GM19397 (cell line): Measurements from ENCODE around the gene CORIN.
"Not testable (repeated sequence)": the region's sequence is repeated elsewhere in the genome, so short reads cannot be mapped to it uniquely, and the experiment has no call there.

Source experiments
- ATAC-seq: cut with Tn5 transposase; IDR thresholded peaks from one replicate; pipeline ENCODE4 v1.9.1; 2021; ENCODE audit warnings: mild to moderate bottlenecking, moderate library complexity; ENCODE audit not compliant: unreplicated experiment

The CORIN gene

DNA sequence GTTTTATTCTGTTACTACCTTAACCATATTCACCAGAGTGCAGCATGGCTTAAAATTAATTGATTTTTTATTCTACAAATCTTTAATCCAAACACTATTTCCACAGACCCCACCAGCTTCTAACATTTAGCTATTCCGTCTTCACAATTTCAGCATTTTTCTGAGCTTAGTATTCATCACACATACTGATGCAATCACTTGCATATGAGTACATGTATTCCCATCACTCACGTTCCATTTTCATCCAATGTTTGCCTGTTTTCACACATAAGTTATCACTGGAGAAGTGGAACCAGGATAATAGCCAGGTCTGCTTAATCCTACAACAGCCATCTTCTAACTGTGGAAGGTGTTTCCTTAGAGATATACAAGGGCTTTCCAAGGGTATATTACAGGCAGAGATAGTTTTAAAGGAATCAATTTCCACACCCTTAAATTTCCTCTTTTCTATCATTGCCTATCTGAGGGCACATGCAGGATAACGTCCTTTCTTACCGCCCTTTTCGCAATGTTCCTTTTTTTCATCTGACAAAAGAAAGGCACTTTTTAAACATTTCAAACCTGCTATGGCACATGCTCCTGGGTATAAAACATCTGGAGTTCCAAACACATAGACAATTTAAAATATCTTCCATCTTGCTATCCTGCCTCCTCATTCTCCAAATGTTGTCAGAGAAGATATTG is 115.8 kb downstream of the CORIN start:
- no peak for ATAC-seq

DNA sequence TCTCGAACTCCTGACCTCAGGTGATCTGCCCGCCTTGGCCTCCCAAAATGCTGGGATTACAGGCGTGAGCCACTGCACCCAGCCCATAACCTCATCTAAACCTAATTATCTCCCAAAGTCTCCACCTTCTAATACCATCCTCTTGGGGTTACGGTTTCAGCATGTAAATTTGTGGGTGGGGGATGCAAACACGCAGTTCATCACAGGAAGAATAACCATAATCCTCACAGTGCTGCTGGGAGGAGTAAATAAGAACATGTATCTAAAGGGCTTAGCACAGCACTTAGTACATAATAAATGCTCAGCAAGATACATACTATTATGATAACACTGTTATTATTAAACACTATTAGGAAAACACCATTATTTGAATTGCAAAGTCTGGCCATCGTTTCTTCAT is 116.4 kb downstream of the CORIN start:
- ATAC-seq = no peak

DNA sequence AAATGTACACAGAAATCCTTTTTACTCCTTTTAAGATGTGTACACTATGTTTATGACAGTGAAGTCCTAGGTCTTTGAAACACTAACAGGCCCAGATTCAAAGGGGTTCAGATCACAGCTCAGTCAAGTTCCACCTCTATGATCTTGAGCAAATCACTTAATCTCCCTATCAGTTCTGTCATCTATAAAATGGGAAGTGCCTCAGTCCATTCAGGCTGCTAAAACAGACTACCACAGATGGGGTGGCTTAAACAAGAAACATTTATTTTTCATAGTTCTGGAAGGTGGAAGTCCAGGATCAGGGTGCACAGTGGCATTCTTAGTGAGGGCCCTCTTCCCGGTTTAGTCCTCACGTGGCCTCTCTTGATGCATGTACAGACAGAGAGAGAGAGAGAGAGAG is 117.1 kb downstream of the CORIN start:
- ATAC-seq = no peak

DNA sequence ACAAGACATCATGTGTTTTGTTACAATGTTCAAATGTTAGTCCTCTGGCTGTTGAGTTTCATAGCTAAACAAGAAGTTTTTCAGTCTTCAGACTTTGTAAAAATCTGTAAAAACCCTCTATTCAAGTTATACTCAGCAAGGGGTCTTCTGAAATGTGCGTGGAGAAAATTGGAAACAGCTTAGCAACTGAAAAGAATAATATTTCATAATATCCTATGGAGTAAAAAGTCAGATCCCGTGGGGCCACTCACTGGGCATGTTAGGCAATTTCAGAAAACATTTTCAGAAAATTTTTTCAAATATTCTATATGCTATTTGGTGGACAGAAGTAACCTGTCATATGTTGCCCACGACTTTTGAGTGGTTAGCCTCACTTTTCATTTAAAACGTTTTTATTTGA is 118.3 kb downstream of the CORIN start:
- no peak for ATAC-seq

DNA sequence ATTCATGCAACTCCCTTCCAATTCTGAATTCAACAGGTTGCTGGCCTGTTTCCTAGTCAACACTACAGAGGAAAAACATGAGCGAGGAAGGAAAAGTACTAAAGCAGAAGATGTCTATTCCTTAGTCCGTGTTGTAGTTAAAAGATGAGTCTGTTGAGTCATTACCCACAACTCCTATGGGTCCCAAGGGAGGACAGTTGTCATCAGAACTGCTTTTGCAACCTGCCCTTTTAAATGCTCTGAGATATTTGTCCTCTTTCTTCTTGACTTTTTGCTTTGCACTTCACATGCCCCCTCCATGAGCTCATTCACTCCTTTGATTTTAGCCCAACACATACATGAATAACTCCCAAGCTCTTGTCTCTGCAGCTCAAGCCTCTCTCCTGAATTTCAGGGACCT is 119.2 kb downstream of the CORIN start:
- ATAC-seq = no peak

DNA sequence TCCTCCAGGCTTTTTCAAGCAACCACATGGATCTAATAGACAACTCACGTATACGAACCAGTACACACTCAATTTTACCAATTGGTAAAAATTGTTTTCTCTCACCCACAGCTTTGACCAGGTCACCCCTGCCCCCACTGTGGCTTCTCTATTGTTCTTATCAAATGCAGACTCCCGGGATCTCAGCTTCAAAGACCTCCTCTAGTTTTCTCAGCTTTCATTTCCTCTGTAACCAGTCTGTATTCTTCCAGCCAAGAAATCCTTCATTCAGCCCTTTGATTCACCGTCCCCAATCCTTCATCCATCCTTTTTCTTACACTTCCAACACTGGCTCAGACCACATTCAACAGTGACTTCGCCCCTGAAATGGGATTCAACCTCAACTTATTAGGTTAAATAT is 120.7 kb downstream of the CORIN start:
- ATAC-seq = no peak

DNA sequence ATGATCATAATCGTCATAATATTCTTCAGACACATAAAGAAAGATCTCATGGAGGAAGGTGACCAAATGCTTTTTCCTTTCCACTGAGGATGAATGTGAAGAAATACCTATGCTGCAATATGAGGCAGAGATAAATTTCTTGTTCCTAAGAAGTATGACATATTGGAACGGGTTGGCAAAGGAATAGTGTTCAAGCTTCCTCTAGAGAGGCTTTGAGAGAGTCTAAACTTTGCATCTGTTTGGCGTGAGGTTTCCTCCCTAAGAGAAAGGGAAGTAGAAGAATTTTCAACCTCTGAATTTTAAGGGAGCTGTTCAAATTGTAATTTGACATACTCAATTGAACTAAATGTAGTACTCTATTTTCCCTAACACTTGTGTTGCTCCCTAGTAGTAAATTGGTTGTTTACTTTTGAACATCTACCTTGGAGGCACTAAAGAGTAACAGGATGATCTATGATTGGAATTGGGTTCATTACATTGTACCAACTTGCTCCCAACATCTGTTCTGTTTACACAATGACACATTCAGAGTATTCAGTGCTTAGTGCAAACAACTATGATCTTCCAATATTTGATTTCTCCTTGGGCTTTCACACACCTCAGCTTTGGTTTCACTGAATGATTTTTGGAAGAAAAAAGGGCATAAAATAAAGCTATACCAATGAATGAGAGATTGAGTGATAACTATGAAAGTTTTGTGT is 122.0 kb downstream of the CORIN start:
- no peak for ATAC-seq

DNA sequence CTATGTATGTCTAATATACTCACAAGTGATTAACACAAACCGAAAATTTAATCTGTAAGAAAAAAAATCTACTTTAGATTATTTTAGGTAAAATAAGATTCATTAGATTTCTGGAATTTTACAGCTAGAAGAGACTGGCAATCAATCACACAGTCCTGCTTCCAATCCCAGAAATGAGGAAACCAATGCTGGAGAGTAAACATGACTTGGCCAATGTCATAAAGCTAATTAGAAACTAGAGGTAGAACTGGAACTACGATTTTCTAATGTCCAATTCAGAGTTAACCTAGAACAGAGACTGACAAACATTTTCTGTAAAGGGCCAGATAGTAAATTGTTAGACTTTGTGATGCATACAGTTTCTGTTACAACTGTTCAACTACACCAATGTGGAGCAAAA is 123.6 kb downstream of the CORIN start:
- ATAC-seq = no peak

DNA sequence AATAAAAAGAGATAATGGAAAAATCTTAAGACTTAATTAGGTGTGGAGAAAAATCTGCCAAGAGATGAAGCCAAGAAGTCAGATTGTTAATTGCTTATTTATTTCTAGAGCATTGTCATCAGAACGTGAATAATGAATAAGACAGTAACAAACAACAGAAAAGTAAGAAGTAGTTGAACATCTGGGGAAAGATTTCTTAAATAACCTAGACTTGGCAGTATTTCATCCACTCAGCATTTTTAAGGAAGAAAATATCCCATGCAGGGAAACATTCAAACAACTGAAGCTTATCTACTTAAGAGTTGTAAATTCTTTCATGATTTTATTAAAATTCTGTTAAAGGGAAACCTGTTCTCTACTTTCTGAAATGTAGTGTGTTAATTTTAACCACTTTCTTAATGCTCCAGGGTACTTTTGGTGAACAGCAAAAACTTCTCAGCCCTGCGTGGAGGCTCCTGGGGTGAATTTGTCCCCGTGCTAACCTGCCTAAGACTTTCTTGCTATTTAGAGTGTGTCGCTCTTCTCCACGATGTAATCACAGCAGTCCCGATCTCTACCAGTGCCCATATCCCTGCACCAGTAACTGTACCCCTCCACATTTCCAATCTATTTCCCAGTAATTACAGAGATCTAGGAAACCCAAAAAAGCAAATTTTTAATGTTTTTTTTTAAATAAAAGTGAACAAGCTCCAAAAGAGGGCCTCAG is 124.6 kb downstream of the CORIN start:
- no peak for ATAC-seq

DNA sequence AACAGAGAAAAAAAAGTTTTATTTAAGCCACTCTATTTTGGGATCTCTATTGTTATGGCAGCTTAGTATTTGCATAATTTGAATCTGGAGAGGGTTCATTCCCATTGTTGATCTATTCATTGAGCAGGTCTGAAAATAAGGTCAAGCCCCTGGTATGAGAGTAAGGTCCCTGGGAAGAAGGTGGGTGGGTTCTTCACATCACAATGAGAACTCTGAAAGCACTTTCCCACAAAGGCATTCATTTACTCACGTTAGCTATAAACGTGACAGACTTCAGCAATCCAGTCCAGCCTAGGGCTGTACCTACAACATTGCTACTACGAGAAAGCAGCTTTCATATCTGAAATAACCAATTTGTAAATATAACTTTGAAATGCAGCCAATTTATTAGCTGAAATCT is 126.2 kb downstream of the CORIN start:
- ATAC-seq = no peak

DNA sequence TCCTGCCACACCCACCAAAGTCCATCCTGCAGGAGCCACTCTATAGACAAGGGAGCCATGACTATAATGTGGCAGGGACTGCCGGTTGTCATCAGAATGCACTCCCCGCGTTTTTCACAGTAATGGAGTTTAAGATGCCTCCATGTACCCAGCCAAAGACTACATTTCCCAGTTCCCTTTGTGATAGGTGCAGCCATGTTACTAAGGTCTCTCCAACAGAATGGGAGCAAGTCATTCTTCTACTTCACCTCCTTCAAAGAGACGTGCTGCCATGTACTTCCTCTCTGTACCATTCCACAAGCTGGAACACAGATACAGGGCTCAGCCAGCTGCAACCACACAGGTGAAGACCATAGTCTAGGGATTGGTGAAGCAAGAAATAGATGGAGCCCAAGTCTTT is 126.7 kb downstream of the CORIN start:
- no peak for ATAC-seq

DNA sequence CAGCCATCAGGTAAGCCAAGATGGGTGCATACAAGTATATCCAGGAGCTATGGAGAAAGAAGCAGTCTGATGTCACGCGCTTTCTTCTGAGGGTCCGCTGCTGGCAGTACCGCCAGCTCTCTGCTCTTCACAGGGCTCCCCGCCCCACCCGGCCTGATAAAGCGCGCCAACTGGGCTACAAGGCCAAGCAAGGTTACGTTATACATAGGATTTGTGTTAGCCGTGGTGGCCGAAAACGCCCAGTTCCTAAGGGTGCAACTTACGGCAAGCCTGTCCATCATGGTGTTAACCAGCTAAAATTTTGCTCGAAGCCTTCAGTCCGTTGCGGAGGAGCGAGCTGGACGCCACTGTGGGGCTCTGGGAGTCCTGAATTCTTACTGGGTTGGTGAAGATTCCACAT is 131.5 kb downstream of the CORIN start:
- not testable (repeated sequence) for ATAC-seq

DNA sequence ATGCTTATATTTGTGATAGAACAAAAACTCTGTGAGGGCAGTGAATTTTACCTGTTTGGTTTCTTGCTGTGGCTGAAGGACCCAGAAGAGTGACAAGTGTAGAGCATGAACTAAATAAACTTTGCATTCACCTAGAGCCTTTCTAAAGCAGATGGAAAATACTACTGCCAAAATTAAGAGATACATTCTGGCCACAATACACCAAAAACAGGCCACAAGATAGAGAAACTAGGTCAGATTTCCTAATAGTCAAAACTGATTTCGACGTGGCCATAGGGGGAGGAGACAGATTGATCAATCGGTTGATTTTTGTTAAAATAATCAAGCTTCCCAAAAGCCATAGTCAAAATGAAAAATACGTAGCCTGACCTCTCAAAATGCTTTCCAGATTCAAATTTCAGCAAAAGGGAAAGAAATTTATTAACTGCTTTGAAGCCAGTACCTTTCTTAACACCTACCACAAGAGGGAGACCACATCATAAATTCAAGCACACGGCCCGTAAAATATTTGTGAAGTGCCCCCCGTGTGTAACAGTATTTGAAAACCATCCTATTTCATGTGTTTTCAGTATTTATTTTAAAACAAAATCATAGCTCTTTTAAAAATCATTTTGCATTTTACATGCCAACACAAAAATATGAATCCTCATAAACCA is 132.4 kb downstream of the CORIN start:
- no peak for ATAC-seq

DNA sequence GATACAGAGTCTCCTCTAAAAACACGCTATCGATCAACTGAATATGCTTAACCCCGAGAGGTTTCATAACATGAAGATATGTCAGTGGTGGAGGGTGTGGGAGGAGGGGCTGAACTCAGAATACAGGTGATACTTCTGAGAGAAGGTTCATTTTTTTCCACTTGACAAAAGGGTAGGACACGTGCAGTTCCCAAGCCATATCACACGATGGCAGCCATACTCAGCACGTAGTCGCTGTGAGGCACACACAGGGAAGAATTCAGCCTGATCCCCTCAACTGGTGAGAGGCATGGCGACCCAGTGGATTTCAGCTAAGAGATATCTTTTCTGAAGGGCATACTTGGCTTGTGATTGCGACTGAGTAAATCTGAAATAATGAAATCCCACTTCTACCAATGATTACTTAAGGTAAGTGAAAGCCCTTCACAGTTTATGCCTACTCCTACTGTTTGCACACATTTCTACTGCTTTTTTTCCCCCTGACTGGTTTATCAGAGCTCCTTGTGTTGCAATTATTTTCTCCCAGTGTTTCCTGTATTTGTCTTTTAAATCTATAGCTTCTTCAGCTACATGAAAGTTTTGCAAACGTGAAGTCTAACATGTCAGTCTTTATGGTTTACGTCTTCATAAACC is 133.1 kb downstream of the CORIN start:
- no peak for ATAC-seq

DNA sequence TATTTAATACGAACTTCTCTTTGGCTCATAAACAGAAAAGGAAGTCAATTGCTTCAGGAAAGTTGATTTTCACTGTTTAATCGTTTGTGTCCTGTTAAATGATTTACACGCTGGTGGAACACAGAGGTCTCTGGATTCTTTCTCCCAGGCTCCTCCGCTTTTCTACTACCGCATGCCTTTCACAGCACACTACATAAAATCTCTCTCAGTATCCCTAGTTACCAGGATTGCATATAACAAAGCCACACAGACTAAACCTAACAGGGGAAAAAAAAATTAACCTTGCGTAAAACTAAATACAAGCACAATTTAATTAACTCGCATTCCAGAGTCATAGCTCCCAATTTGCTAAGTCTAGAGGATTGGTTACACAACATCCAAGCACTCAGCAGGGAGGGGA is 133.9 kb downstream of the CORIN start:
- no peak for ATAC-seq

DNA sequence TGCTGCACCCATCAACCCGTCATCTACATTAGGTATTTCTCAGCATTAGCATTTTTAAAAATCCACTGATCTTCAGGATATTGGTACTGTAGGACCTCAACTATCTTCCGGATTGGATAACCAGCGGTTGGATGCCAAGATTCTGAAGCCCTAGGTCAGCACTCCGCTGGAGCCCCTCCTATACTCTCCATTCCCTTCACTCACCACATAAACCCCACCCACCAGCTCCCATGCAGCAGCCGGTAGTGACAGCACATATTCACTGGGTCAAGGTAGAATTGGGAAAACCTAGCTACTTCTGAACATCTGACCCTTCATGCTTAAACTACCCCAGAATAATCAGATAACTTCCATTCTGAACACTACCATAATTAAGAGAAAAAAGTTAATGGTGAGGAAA is 134.9 kb downstream of the CORIN start:
- no peak for ATAC-seq

DNA sequence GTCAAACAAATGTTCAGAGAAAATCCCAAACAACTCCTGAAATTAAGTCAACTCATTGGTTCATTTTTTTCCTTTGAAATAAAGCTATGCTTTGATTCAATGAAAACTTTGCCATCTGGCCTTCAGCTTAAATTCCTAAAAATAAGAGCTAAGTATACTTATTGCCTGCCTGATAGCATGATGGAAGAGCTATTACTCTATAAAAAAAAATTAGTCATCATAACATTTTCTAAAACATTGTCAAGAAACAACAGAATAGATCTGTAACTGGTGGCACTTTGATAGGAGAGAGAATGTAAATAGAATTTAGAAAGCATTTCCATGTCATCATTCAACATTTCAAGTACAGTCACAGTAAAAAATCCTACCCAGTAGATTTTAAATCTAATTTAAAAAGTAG is 136.6 kb downstream of the CORIN start:
- ATAC-seq = no peak

DNA sequence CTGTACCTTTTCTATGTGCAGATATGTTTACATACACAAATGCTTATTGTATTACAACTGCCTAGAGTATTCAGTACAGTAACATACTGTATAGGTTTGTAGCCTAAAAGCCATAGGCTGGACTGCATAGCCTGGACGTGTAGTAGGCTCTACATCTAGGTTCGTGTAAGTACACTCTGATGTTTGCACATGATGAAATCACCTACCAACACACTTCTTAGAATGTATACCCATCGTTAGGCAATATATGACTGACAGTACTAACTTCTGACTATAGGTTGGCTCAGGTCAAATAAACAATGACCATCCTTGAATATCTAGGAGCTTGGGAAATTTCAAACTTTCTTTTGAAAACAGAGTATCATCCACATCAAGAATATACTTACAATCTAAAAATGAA is 139.0 kb downstream of the CORIN start:
- no peak for ATAC-seq

DNA sequence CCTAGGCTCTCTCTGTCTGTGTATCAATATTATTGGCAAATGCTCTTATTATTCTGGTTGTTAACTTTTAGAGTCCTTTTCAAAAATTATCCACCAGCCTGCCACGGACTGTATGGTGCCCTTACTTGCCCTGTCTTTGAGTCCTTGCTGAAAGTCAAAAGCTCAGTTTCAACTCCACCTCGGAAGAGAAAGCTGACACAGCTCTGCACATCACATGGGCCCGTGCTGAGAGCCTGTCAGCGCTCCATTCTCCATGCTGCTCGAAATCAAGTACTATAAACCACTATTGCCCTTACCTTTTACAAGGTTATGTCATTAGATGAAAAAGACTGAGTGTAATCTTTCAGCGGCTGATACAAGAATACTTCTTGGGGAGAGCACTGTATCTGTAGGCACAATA is 141.0 kb downstream of the CORIN start:
- no peak for ATAC-seq

DNA sequence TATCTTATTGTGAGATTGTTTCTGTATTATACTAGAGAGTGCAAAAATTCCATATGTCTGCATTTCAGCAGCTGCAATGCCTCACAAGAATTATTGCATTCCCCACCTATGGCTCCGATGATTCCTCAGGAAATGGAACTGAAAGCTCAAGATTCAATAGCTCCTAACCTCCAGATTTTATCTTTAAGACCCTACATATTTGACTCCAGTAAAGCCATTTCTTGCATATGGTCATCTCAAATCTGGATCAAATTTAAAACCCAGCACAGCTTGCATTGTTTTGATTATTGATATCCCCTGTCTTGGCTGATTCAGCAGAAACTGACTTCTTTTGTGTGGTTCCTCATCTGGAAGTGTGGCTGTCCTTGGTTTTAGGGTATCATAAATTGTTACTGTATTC is 142.6 kb downstream of the CORIN start:
- ATAC-seq = no peak

DNA sequence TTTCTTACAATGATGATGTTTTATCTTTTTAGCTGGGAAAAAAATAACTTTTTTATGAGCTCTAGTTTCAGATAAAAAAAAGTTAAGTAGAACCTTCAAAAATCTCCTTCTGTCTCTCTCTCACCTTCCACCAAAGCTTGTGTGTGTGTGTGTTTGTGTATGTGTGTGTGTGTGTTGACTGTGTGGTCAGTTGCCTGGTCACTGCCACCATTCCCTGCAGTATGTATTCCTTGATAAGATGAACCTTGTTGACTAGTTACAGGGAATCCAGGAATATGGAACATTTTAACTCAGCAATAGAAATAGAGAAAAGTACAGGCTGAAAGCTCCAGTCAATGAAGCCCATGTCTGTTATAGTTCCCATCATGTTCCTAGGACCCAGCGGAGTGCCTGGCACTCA is 143.5 kb downstream of the CORIN start:
- no peak for ATAC-seq
